SU-DHL-6 (cell line): ENCODE measurements around the gene CACNA1C.

ENCODE experiments used
- H2AFZ ChIP-seq: fragments of 200-600 bp; sonication (generic); 2 replicates; pipeline ENCODE4 v1.6.1; 2014; ENCODE audit warnings: low read depth, mild to moderate bottlenecking, moderate library complexity, mixed read lengths, antibody characterized with exemption, low read length; ENCODE audit not compliant: severe bottlenecking
- H3F3A ChIP-seq: fragments of 200-600 bp; shearing (Covaris generic); 2 replicates; pipeline ENCODE4 v1.6.0; 2016; ENCODE audit warnings: antibody characterized with exemption, mild to moderate bottlenecking; ENCODE audit not compliant: insufficient read depth
- H3K27ac ChIP-seq: fragments of 200-600 bp; sonication (generic); 2 replicates; pipeline ENCODE4 v1.5.1; 2016; ENCODE audit warnings: low read depth, mild to moderate bottlenecking, low read length, moderate library complexity, mixed read lengths
- H3K27me3 ChIP-seq: fragments of 200-600 bp; sonication (generic), shearing (Covaris generic); 2 replicates; pipeline ENCODE4 v1.6.0; 2014; ENCODE audit warnings: mild to moderate bottlenecking, low read length
- H3K36me3 ChIP-seq: fragments of 200-600 bp; sonication (generic); 2 replicates; pipeline ENCODE4 v1.6.1; 2014; ENCODE audit warnings: mild to moderate bottlenecking, low read length, mixed read lengths
- H3K4me2 ChIP-seq: fragments of 300-600, 200-600 bp; shearing (Covaris generic), sonication (generic); 2 replicates; pipeline ENCODE4 v1.6.0; 2014; ENCODE audit warnings: low read length, low read depth, mild to moderate bottlenecking; ENCODE audit not compliant: poor library complexity, severe bottlenecking
- H3K4me3 ChIP-seq: fragments of 200-600 bp; sonication (generic); 2 replicates; pipeline ENCODE4 v1.5.1; 2014; ENCODE audit warnings: antibody characterized with exemption, low read length, mild to moderate bottlenecking, mixed read lengths; ENCODE audit not compliant: insufficient read depth, poor library complexity, severe bottlenecking
- H3K79me2 ChIP-seq: fragments of 200-600 bp; sonication (generic); 2 replicates; pipeline ENCODE4 v1.6.1; 2014; ENCODE audit warnings: mild to moderate bottlenecking, low read length, moderate library complexity; ENCODE audit not compliant: insufficient read depth
- H3K9ac ChIP-seq: fragments of 200-600 bp; sonication (generic); 2 replicates; pipeline ENCODE4 v1.7.0; 2014; ENCODE audit warnings: mild to moderate bottlenecking, low read length
- H3K9me2 ChIP-seq: fragments of 200-600 bp; sonication (generic); replicated peaks from 2 replicates; pipeline ENCODE4 v1.6.1; 2014; ENCODE audit warnings: low read length; ENCODE audit not compliant: insufficient read depth
- H3K9me3 ChIP-seq: fragments of 200-600 bp; sonication (generic); 2 replicates; pipeline ENCODE4 v1.6.1; 2014; ENCODE audit warnings: low read length, mixed read lengths; ENCODE audit not compliant: insufficient read depth
- H4K20me1 ChIP-seq: fragments of 200-600 bp; sonication (generic); 2 replicates; pipeline ENCODE4 v1.6.1; 2014; ENCODE audit warnings: low read depth, mild to moderate bottlenecking, antibody characterized with exemption, low read length, moderate library complexity, mixed read lengths
- CTCF ChIP-seq: fragments of 200-600 bp; sonication (generic); IDR thresholded peaks from one replicate; pipeline ENCODE4 v1.5.1; 2017; ENCODE audit warnings: antibody characterized with exemption, mild to moderate bottlenecking, low read length, moderate library complexity; ENCODE audit not compliant: insufficient read depth, poor library complexity, severe bottlenecking
- EZH2phosphoT487 ChIP-seq: fragments of 200-600 bp; sonication (generic), shearing (Covaris generic); conservative IDR thresholded peaks from 2 replicates; pipeline ENCODE4 v1.6.1; 2018; ENCODE audit warnings: mild to moderate bottlenecking, antibody characterized with exemption, low read length, moderate library complexity, mixed read lengths

Gene CACNA1C

GRCh38 chr12:2552000-2552756 is 499.4 kb downstream of the CACNA1C start:
- Histone ChIP-seq H4K20me1 (no peaks in the 10 kb centered on the region), H3K4me2 (no peak overlapping the region), H2AFZ (no peak overlapping the region), H3K9ac (no peak overlapping the region), H3K9me2 (no peaks in the 10 kb centered on the region), H3K79me2 (no peaks in the 10 kb centered on the region), H3K27ac (no peak overlapping the region), H3K27me3 (no peaks in the 10 kb centered on the region), H3K4me3 (no peak overlapping the region), H3K9me3 (no peaks in the 10 kb centered on the region), H3K36me3 (no peaks in the 10 kb centered on the region), H3F3A (no peaks in the 10 kb centered on the region)
- TF ChIP-seq CTCF, result no peak
- no peak for TF ChIP-seq EZH2phosphoT487

DNA sequence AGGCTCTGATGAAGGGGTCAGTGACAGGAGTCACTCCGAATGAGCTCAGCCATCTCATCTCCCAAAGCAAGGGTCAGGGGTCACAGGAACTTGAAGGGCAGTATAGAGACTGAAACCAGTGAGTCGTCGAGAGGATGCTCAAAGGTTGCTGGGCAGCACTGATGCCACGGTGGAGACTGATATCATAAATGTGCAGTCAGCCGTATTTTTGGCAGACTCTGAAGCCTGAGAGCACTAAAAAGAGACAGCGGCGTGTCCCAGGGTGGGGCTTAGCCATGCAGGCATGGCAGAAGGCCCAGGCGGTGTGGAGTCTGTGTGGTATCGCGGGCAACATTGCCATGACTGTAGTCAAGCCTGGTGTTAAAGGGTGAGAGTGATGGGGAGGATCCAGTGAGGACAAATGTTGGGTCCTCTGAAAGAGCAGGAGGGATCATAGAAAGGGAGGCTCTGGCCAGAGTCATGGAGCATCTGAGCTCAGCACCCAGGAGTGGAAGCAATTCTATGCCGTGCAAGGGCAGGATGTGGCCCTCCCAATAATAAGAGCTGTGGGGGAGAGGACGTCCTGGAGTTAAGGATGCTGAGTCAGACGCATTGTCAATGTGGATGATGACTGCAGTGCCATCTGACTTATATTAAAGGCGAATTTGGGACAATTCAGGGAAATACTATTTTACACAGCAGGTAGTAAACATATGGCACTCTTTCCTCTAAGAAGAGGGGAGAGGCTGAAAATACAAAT is 500.8 kb downstream of the CACNA1C start:
- no peak for TF ChIP-seq CTCF
- no peak for TF ChIP-seq EZH2phosphoT487
- Histone ChIP-seq H3K9me3 (no peaks in the 10 kb centered on the region), H3K36me3 (no peaks in the 10 kb centered on the region), H2AFZ (no peak overlapping the region), H4K20me1 (no peaks in the 10 kb centered on the region), H3K27ac (no peak overlapping the region), H3K9me2 (no peaks in the 10 kb centered on the region), H3K27me3 (no peaks in the 10 kb centered on the region), H3K79me2 (no peaks in the 10 kb centered on the region), H3K4me2 (no peak overlapping the region), H3K9ac (no peak overlapping the region), H3F3A (no peaks in the 10 kb centered on the region), H3K4me3 (no peak overlapping the region)

- Histone ChIP-seq H3K9me2 (no peaks in the 10 kb centered on the region), H3K27me3 (no peaks in the 10 kb centered on the region), H3K36me3 (no peaks in the 10 kb centered on the region), H4K20me1 (no peaks in the 10 kb centered on the region), H3K9me3 (no peaks in the 10 kb centered on the region), H3K4me2 (no peak overlapping the region), H3K9ac (no peak overlapping the region), H3K79me2 (no peaks in the 10 kb centered on the region), H3K27ac (no peak overlapping the region), H2AFZ (no peak overlapping the region), H3F3A (no peaks in the 10 kb centered on the region), H3K4me3 (no peak overlapping the region)
- no peak for TF ChIP-seq CTCF
- no peak for TF ChIP-seq EZH2phosphoT487
Observed at GRCh38 chr12:2555487-2556082, 502.8 kb downstream of the CACNA1C start.
